ENCODE measurements around the gene FDXR.

- TF ChIP-seq GABPA (IDR thresholded peaks at IDR 0.05; ENCODE audit: low read depth), result no peak
- no peak for TF ChIP-seq CTCF (IDR thresholded peaks at IDR 0.05; ENCODE audit: insufficient read depth, low read length)
- TF ChIP-seq POLR2AphosphoS5 (IDR thresholded peaks at IDR 0.05; ENCODE audit: low read depth), result no peak
- no peak for TF ChIP-seq REST (IDR thresholded peaks at IDR 0.05; ENCODE audit: insufficient replicate concordance, low read depth)
- TF ChIP-seq SPI1 (IDR thresholded peaks at IDR 0.05; ENCODE audit: borderline replicate concordance, low read depth), result no peak
These were observed 49.8 kb downstream of the FDXR start for GRCh38 chr17:74822939-74823367.
